ENCODE measurements around the gene P2RX4. TPM values are rescaled to one million over a fixed set of nuclear protein-coding genes. Genes with fewer than 3 reads are reported as not detected.
"Not testable (repeated sequence)": the region's sequence is repeated elsewhere in the genome, so short reads cannot be mapped to it uniquely, and the experiment has no call there.

The P2RX4 gene
- total and polyA plus RNA-seq, 2 of the 8 experiments (the other 6 are each of a cell fraction or from before 2014, with no cell fraction given) = 9.5 to 12.2 TPM

- H3K36me3 ChIP-seq (ENCODE audit: control insufficient read depth in 2 of 4, insufficient read depth in 4 of 4, low read length in 3 of 4); H2AK5ac ChIP-seq (ENCODE audit: low read depth, low read length); H3K27me3 ChIP-seq (replicated peaks in 1 of 4; ENCODE audit: control insufficient read depth in 3 of 4, extremely low read depth in 1 of 4, insufficient read depth in 3 of 4, low read length in 3 of 4); H3K9me3 ChIP-seq (ENCODE audit: insufficient read depth in 2 of 2, low read depth in 1 of 2, low read length in 1 of 2); H3K4me3 ChIP-seq (ENCODE audit: extremely low read depth in 1 of 4, insufficient read depth in 2 of 4, low read depth in 3 of 4, low read length in 4 of 4); H3K4ac ChIP-seq (replicated peaks; ENCODE audit: insufficient read length, low read depth, low read length); H2AFZ ChIP-seq (ENCODE audit: low read length); H3K27ac ChIP-seq (ENCODE audit: low read depth, low read length); H3K79me2 ChIP-seq (ENCODE audit: control insufficient read depth in 1 of 2, insufficient read depth in 2 of 2, low read length in 2 of 2); H4K8ac ChIP-seq (ENCODE audit: extremely low read depth, insufficient read depth, low read length); H2BK15ac ChIP-seq (ENCODE audit: low read length); H2BK5ac ChIP-seq (ENCODE audit: low read depth, low read length); H3K4me1 ChIP-seq (replicated peaks in 1 of 4; ENCODE audit: control insufficient read depth in 3 of 4, insufficient read depth in 4 of 4, low read length in 3 of 4); H4K20me1 ChIP-seq (replicated peaks in 1 of 2; ENCODE audit: control insufficient read depth in 1 of 2, insufficient read depth in 2 of 2, low read length in 2 of 2); H3K23ac ChIP-seq (ENCODE audit: insufficient read length); POLR2A ChIA-PET (ENCODE audit: partially characterized antibody); H2BK120ac ChIP-seq (replicated peaks; ENCODE audit: low read depth, low read length); H3K56ac ChIP-seq (replicated peaks; ENCODE audit: insufficient read length, low read depth, low read length); H4K91ac ChIP-seq (replicated peaks; ENCODE audit: insufficient read length, low read length); H3K79me1 ChIP-seq (ENCODE audit: low read depth, low read length); H4K5ac ChIP-seq (ENCODE audit: insufficient read length, low read depth, low read length); H3K9ac ChIP-seq (replicated peaks in 1 of 4; ENCODE audit: extremely low read depth in 1 of 4, low read depth in 3 of 4, low read length in 3 of 4); H2BK20ac ChIP-seq (ENCODE audit: low read length); H3K18ac ChIP-seq (ENCODE audit: extremely low read depth, low read length); H2BK12ac ChIP-seq (ENCODE audit: low read depth, low read length); FAIRE-seq; H3K14ac ChIP-seq (ENCODE audit: insufficient read length); DNase-seq (ENCODE audit: low read depth in 1 of 2, low spot score in 2 of 2); H3K23me2 ChIP-seq (ENCODE audit: low read depth, low read length); CTCF ChIA-PET (ENCODE audit: partially characterized antibody): not testable (repeated sequence)
- 48% methylated on average over 11 of the region's 11 CpGs; no CpG with 5 or more reads in 1 of the 2 experiments for WGBS, 2 experiments (ENCODE audit: extremely low coverage in 1 of 2, insufficient coverage in 1 of 2, insufficient read length in 1 of 2, insufficient replicate concordance in 2 of 2, low coverage in 1 of 2, low lambda C conversion rate in 2 of 2, missing lambda C conversion rate in 1 of 2)
- peak overlapping the region; percentile 20 to 49; a peak in 2 of 4 replicates for H3K4me2 ChIP-seq (ENCODE audit: insufficient read depth in 1 of 2, low read depth in 2 of 2, low read length in 2 of 2)
These were observed 70.6 kb downstream of the P2RX4 start for GRCh38 chr12:121280531-121280930.

GRCh38 chr12:121281116-121281515 lies 71.2 kb downstream of the P2RX4 start:
- FAIRE-seq; H3K27ac ChIP-seq (ENCODE audit: low read depth, low read length); H3K18ac ChIP-seq (ENCODE audit: extremely low read depth, low read length); H2BK12ac ChIP-seq (ENCODE audit: low read depth, low read length); H3K4ac ChIP-seq (replicated peaks; ENCODE audit: insufficient read length, low read depth, low read length); H2BK20ac ChIP-seq (ENCODE audit: low read length); H3K23me2 ChIP-seq (ENCODE audit: low read depth, low read length); H3K27me3 ChIP-seq (replicated peaks in 1 of 4; ENCODE audit: control insufficient read depth in 3 of 4, extremely low read depth in 1 of 4, insufficient read depth in 3 of 4, low read length in 3 of 4); H3K4me3 ChIP-seq (ENCODE audit: extremely low read depth in 1 of 4, insufficient read depth in 2 of 4, low read depth in 3 of 4, low read length in 4 of 4); H3K9me3 ChIP-seq (ENCODE audit: insufficient read depth in 2 of 2, low read depth in 1 of 2, low read length in 1 of 2); H2BK15ac ChIP-seq (ENCODE audit: low read length); H3K4me1 ChIP-seq (replicated peaks in 1 of 4; ENCODE audit: control insufficient read depth in 3 of 4, insufficient read depth in 4 of 4, low read length in 3 of 4); H4K8ac ChIP-seq (ENCODE audit: extremely low read depth, insufficient read depth, low read length); H4K5ac ChIP-seq (ENCODE audit: insufficient read length, low read depth, low read length); H3K36me3 ChIP-seq (ENCODE audit: control insufficient read depth in 2 of 4, insufficient read depth in 4 of 4, low read length in 3 of 4); H3K14ac ChIP-seq (ENCODE audit: insufficient read length); H4K20me1 ChIP-seq (replicated peaks in 1 of 2; ENCODE audit: control insufficient read depth in 1 of 2, insufficient read depth in 2 of 2, low read length in 2 of 2); H2AFZ ChIP-seq (ENCODE audit: low read length); H3K9ac ChIP-seq (replicated peaks in 1 of 4; ENCODE audit: extremely low read depth in 1 of 4, low read depth in 3 of 4, low read length in 3 of 4); H4K91ac ChIP-seq (replicated peaks; ENCODE audit: insufficient read length, low read length); H3K56ac ChIP-seq (replicated peaks; ENCODE audit: insufficient read length, low read depth, low read length); H3K79me2 ChIP-seq (ENCODE audit: control insufficient read depth in 1 of 2, insufficient read depth in 2 of 2, low read length in 2 of 2); DNase-seq (ENCODE audit: low read depth in 1 of 2, low spot score in 2 of 2); CTCF ChIA-PET (ENCODE audit: partially characterized antibody); H3K23ac ChIP-seq (ENCODE audit: insufficient read length); POLR2A ChIA-PET (ENCODE audit: partially characterized antibody); H3K79me1 ChIP-seq (ENCODE audit: low read depth, low read length); H2BK120ac ChIP-seq (replicated peaks; ENCODE audit: low read depth, low read length); H2AK5ac ChIP-seq (ENCODE audit: low read depth, low read length); H2BK5ac ChIP-seq (ENCODE audit: low read depth, low read length): not testable (repeated sequence)
- WGBS, 2 experiments (ENCODE audit: extremely low coverage in 1 of 2, insufficient coverage in 1 of 2, insufficient read length in 1 of 2, insufficient replicate concordance in 2 of 2, low coverage in 1 of 2, low lambda C conversion rate in 2 of 2, missing lambda C conversion rate in 1 of 2) = 71% methylated on average over 14 of the region's 14 CpGs; no CpG with 5 or more reads in 1 of the 2 experiments
- H3K4me2 ChIP-seq (ENCODE audit: insufficient read depth in 1 of 2, low read depth in 2 of 2, low read length in 2 of 2) = peak overlapping the region; percentile 20 to 49; a peak in 1 of 4 replicates
